Stimulated activated CD4-positive, alpha-beta T cell treated with anti-CD3 and anti-CD28 coated beads, Interleukin-1b, Interleukin-23, amount 100 ng/mL, for 24 hours (primary cell): ENCODE measurements around the gene FZD8.
"Not testable (repeated sequence)": the region's sequence is repeated elsewhere in the genome, so short reads cannot be mapped to it uniquely, and the experiment has no call there.

Source experiments
- DNase-seq, 4 experiments: peaks; one replicate each; pipeline ENCODE4 v3.0.0-alpha.2; 2020; ENCODE audit warnings: low read depth in 4 of 4, low spot score in 1 of 4

The FZD8 gene

GRCh38 chr10:35642035-35642792 lies at the start of gene FZD8:
Gene FZD8 (minus strand): TSS chr10:35642296. CDS start chr10:35641429, 867 bp downstream.
- peak in 3 of 4 experiments; percentile 35 to 72 (median 59) for DNase-seq

DNA sequence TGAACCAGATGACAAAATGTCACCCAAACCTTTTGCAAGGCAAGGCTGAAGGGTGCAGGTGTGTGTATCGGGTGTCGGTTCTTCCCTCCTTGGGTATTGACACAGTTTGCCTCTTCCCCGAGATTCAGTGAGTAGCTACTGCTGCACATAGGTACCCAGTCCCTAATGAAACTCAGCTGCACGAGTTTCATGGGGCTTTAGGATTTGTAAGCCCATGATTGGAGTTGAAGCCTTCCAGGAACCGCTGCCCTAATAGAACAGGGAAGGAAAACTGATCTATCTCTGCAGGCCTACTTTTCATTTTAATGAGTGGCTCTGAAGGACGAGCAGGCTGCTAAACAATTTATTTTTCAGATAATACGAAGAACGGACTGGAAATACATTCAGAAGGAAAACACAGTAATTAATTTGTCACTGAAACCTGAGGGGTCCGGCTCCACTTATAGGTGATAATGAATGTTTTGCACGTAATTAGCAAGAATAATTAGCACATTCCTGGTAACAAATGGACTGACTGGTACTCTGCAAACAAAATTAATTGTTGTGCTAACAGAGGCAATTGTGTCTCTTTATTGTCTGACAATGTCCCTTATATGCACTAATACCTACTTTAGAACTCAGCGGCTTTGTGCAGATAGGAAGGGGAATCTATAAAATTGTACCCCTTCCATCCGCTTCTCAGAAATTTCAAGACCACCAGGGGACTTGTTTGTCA lies 49.6 kb upstream of the FZD8 start:
- DNase-seq = no peak

GRCh38 chr10:35690534-35690933 lies 48.4 kb upstream of the FZD8 start:
- DNase-seq = no peak

DNA sequence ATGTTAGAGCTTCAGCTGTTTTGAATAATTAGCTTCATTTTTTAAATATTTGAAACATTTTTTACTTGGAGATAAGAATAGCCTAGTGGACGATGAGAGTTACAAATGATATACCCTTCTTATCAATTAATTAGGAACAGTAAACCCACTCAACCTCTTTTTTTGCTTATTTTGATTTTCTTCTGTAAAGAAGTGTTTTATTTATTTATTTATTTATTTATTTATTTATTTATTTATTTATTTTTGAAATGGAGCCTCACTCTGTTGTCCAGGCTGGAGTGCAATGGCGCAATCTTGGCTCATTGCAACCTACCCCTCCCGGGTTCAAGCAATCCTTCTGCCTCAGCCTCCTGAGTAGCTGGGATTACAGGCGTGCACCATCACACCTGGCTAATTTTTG lies 43.8 kb upstream of the FZD8 start:
- not testable (repeated sequence) for DNase-seq

- DNase-seq = no peak
Measured at GRCh38 chr10:35685402-35685801, 43.3 kb upstream of the FZD8 start.

DNA sequence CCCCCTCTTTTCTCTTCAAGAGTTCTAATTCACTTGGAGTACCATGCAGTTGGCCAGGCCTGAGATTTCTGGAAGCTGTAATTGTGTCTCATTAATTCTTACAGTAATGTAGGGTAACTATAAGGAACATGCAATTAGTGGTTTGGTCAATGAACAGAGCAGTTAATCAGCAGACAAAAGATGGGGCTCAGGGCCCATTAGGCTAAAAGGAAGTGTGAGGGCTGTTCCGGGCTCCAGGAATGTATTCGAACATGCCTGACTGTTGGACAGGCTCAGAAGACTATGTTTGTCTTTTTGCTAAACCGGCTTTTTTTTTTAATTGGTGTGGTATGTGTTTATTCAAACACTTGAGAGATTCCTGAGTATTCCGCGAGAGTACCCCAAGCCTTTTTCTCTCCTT lies 42.5 kb upstream of the FZD8 start:
- DNase-seq = no peak

GRCh38 chr10:35675846-35676245 lies 33.8 kb upstream of the FZD8 start:
- no peak for DNase-seq

DNA sequence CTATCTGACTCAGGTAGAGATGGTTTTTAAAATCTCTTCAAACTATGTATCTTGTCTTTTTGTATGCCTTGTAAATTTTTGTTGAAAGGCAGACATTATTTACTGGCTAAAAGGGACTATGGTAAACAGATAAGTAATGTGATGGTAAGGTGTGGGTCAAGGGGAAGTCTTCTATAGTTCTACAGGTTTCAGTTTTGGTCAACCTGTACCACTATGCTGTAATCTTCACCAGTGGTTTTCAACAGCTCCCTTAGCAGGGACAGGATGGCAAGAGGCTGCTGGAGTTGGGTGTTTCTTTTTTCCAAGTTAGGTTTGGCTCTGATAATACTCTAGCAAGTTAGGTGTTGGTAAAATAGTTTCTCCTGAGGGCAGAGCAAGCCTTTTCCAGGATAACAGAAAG lies 32.7 kb upstream of the FZD8 start:
- no peak for DNase-seq

GRCh38 chr10:35668865-35669650 lies 27.0 kb upstream of the FZD8 start:
- DNase-seq = no peak

DNA sequence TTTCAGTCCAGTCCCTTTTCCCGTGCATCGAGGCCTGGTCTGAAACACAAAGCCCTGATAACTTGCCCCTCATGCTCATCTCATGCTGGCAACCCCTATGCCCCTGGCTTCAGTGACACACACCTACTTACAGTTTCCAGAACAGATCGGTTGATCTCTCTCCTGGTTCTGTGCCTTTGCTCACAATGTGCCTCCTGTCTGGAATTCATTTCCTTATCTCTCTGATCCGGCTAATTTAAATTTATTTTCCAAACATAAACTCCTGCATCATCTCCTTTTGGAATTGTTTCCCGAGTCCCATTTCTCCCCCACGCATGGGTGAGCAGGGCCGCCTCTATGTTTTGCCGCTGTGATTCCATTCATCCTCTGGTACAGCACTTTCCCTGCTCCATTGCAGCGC lies 25.9 kb upstream of the FZD8 start:
- DNase-seq = no peak

GRCh38 chr10:35667270-35667889 lies 25.3 kb upstream of the FZD8 start:
- DNase-seq = no peak

DNA sequence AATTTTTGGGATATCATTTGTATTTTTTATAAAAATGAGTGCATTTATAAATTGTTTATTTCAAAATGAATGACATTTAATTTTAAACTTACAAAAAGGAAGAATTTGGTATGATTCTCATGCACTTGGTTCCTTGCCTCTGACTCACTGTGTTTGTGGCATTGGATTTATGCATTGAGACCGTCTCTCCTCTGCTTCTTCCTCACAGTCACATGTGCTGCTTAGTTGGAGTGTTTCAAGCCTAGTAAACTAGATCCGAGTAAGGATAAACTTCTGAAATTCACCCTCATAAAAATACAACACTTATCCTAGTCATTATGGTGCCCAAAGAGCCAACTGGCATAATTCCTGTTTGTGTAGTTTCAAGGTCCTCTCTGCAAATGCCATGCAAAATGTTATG lies 19.1 kb upstream of the FZD8 start:
- DNase-seq = no peak

DNA sequence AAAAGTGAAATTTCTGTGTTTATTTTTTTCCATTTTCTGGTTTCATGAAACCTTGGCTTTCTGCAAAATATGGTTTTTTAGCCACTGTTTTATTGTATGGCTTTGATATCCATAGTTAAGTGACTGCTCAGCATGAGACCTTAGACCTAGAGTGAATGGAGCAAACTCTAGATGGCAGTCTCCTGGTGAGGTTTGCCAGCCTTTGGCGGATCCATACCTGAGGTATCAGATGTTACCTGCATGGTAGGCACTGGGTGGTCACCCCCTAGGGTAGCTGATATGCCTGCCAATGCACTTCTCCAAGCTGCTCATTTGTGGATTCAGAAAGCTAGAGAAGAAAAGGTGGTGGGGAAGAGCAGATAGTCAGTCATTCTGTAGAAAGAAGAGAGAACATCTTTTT lies 17.4 kb upstream of the FZD8 start:
- no peak for DNase-seq

DNA sequence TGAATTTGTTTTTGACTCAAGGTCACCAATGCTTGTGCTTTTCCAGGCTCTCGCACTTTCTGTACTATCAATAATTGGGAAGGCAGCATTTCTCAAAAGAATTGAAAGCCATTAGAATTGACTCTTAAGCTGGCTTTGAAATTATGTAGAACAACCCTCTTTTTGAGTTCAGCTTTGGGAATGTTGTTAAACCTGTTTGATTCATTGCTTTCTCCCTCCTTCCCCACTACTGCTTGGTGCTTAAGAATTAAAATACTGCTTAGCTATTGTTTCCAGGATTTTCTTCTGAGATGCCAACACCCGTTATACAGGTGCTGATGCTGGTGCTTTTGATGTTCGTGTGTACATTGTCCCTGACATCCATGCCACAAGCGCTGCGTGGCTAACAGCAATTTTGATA lies 15.5 kb upstream of the FZD8 start:
- no peak for DNase-seq

DNA sequence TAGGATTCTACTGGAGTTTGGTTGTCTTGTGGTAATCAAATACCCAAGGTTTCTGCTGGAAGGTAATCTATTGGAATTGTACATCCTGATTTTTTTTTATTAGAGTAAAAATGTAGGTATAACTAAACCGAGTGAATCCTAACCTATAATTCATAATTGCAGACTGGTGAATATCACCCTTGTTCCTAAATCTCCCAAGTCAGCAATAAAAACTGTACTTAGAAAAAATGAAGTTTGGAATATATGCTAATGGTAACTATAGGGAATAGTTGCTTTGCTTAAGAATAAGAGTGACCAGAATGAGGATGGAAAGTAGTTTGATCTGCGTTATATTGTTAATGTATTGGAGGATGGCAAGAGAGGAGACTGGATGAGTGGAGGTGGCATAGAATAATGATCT lies 10.7 kb upstream of the FZD8 start:
- no peak for DNase-seq

DNA sequence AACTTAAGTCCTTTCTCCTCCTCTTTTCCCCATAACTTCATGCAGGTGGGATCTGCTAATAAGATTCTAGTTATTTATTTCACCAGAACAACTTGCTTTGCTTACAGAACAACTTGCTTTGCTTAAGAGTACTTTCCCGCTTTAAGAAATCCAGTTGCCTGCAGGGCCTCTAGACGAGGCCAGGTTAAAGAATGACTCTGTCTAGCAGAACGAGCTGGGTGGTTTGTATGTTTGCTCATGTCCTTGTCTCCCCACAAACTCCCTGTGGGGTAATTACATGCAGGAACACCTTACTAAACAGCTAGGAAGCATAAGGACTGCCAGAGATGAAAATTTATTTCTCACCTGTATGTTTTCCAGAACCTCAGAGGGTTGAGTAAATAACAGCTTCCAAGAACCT lies 8.8 kb upstream of the FZD8 start:
- no peak for DNase-seq

DNA sequence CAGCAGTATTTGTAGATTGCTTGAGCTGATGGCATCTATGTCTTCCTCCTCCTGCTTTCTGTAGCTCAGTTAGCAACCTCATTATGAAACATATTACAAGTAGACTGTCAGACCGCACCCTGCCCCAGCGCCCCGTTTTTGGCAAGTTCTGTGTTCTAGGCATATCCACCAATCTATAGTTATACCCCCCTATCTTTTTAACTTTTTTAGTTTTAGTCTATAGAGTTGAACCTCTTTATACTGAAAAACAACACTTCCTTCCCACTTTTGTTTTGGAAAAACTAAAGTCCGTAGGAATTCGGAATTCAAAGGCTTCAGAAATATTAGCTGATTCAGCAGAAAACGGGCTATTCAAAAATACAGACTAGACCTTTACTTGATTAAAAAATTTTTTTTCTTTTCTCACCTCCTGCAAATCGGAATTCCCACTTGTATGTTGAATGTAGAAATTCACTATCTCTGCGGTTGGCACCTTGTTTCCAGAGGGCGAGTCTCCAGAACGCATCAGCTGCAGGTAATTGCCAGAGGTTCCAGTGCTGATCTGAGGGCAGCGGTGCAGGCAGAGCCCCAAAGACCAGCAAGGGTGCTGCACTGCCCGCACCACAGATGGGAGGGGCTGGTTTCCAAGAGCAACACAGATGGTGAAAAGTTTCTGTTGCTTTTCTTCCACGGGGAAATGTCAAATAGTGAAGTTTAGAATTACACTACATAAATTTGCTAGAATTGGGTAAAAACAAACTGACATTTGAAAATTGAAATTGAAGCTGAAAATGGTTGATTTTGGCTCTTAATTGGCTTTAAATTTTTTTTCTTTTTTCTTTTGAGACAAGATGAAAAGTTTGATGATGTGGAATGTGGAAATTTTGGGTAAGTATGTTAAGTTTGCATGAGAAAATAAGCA lies 2.2 kb upstream of the FZD8 start:
- no peak for DNase-seq

DNA sequence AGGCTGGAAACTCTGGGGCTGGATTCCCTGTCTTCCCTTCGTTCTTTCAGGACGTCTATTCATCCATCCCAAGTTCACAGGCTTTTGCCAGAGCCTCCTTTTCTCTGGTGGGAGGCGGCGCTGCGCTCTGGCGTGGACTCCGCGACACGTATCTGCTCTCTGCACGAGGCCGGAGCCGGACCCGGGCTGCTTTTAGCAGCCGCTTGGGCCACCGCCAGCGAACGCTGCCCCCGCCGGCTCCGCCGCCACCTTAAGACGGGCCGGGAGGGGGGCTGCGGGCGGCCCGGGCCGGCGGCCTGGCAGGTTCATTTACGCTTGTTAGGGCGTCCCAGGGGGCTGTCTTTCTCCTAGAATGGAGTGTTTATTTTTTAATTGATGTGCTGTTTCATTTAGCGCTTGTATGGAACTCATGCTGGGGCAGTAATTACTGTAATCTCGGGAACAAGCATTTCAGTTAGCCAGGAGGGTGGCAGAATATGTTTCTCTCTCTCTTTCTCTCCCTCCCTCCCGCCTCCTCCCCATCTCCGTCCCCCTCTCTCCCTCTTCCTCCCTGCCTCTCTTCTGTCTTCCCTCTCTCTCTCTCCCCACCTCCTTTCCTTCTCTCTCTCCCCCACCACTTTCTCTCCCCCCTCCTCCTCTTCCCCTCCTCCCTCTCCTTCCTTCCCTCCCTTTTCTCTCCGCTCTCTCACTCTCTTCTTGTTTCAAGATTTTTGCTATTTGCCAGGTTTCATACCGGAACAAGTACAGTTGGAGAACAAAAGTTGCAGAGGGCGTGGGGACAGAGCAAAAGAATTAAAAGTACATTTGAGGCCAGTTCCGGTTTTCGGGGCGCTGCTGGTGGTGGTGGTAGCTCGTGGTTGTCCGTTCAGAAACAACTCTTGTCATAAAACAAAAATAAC lies 1.3 kb upstream of the FZD8 start:
- no peak for DNase-seq

DNA sequence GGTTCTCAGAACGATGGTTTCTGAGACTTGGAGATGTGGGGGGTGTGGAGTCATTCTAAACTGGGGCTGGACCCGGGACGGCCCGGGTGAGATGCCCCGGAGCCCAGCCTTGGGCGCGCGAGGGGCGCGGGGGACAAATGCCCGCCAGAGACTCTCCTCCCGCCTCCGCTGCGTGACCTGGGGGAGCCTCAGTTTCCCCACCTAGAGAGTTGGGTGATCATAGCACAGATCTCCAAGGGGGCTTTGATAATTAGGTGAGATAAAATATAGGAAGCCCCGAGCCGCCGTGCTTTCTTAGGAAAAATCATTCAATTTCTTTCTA lies 658 bp upstream of the FZD8 start:
- no peak for DNase-seq

- no peak for DNase-seq
Measured at GRCh38 chr10:35641676-35642034, 441 bp downstream of the FZD8 start.
